Ishikawa (cell line): ENCODE measurements around the gene TP53BP2.

Source experiments
- CEBPB ChIP-seq: IDR thresholded peaks from 2 replicates; pipeline ENCODE4 v1.6.1; 2012
- CREB1 ChIP-seq: IDR thresholded peaks from 2 replicates; pipeline ENCODE4 v1.6.1; 2012; ENCODE audit warnings: low read depth
- EGR1 ChIP-seq: IDR thresholded peaks from 2 replicates; pipeline ENCODE4 v1.6.1; 2012
- EP300 ChIP-seq: IDR thresholded peaks from 2 replicates; pipeline ENCODE4 v1.6.1; 2012; ENCODE audit warnings: borderline replicate concordance
- FOXM1 ChIP-seq: IDR thresholded peaks from 2 replicates; pipeline ENCODE4 v1.6.1; 2012; ENCODE audit warnings: low read depth, borderline replicate concordance
- MAX ChIP-seq: IDR thresholded peaks from 2 replicates; pipeline ENCODE4 v1.6.1; 2012
- NFIC ChIP-seq: IDR thresholded peaks from 2 replicates; pipeline ENCODE4 v1.6.1; 2012
- RAD21 ChIP-seq: IDR thresholded peaks from 2 replicates; pipeline ENCODE4 v1.6.1; 2012; ENCODE audit warnings: low read depth
- REST ChIP-seq: IDR thresholded peaks from 2 replicates; pipeline ENCODE4 v1.6.1; 2012; ENCODE audit warnings: low read depth, mild to moderate bottlenecking
- TAF1 ChIP-seq: IDR thresholded peaks from 2 replicates; pipeline ENCODE4 v1.6.1; 2012; ENCODE audit warnings: low read depth, mild to moderate bottlenecking
- TCF12 ChIP-seq: IDR thresholded peaks from 2 replicates; pipeline ENCODE4 v1.6.1; 2012; ENCODE audit warnings: low read depth
- TEAD4 ChIP-seq: IDR thresholded peaks from 2 replicates; pipeline ENCODE4 v1.6.1; 2012
- USF1 ChIP-seq: IDR thresholded peaks from 2 replicates; pipeline ENCODE4 v1.6.1; 2012
- YY1 ChIP-seq: IDR thresholded peaks from 2 replicates; pipeline ENCODE4 v1.6.1; 2012; ENCODE audit warnings: low read depth
- ZBTB7A ChIP-seq: IDR thresholded peaks from 2 replicates; pipeline ENCODE4 v1.6.1; 2012; ENCODE audit warnings: low read depth

The TP53BP2 gene

GRCh38 chr1:223755432-223755792 is 90.3 kb downstream of the TP53BP2 start:
- TF ChIP-seq TAF1 (no peak), MAX (no peak), CEBPB (no peak), RAD21 (no peak), FOXM1 (no peak), USF1 (no peak), ZBTB7A (no peak), NFIC (no peak), TCF12 (no peak), CREB1 (no peak), EGR1 (no peak), REST (no peak), YY1 (no peak), EP300 (no peak)

- TF ChIP-seq CEBPB: no peak
- TF ChIP-seq TCF12: no peak
- TF ChIP-seq USF1: no peak
- no peak for TF ChIP-seq RAD21
- TF ChIP-seq ZBTB7A: no peak
- TF ChIP-seq EP300: no peak
- no peak for TF ChIP-seq NFIC
- TF ChIP-seq MAX: no peak
- TF ChIP-seq REST: no peak
- TF ChIP-seq CREB1: no peak
- TF ChIP-seq YY1: no peak
- TF ChIP-seq EGR1: no peak
- no peak for TF ChIP-seq TAF1
- TF ChIP-seq FOXM1: no peak
- TF ChIP-seq TEAD4: no peak
Measured at GRCh38 chr1:223754681-223755431, 90.9 kb downstream of the TP53BP2 start.

GRCh38 chr1:223752721-223753515 is 92.8 kb downstream of the TP53BP2 start:
- TF ChIP-seq MAX (no peak), YY1 (no peak), USF1 (no peak), TEAD4 (no peak), EGR1 (no peak), RAD21 (no peak), CEBPB (no peak), EP300 (no peak), TAF1 (no peak), FOXM1 (no peak), TCF12 (no peak), ZBTB7A (no peak), CREB1 (no peak), NFIC (no peak), REST (no peak)
